Osteoblast (primary cell): ENCODE data around the gene CD274. TPM values are rescaled to one million over a fixed set of nuclear protein-coding genes. Genes with fewer than 3 reads are reported as not detected.

Experiments used
- DNase-seq: peaks from one replicate; pipeline ENCODE4 v3.0.0; 2011; ENCODE audit warnings: low spot score, mixed read lengths; ENCODE audit not compliant: insufficient read length; ENCODE audit errors: missing footprints
- H2AFZ ChIP-seq: 2 replicates; pipeline ENCODE4 v1.6.0; 2011; ENCODE audit warnings: mild to moderate bottlenecking, low read length
- H3K27ac ChIP-seq: 2 replicates; pipeline ENCODE4 v1.5.1; 2011; ENCODE audit warnings: mild to moderate bottlenecking, low read depth, low read length, moderate library complexity
- H3K27me3 ChIP-seq: 2 replicates; pipeline ENCODE4 v1.6.0; 2012; ENCODE audit warnings: mild to moderate bottlenecking, control low read depth, inconsistent platforms, low read length, moderate library complexity; ENCODE audit not compliant: insufficient read depth
- H3K36me3 ChIP-seq: 2 replicates; pipeline ENCODE4 v1.5.1; 2011; ENCODE audit warnings: mild to moderate bottlenecking, low read length, control low read depth, moderate library complexity; ENCODE audit not compliant: insufficient read depth
- H3K4me1 ChIP-seq: 2 replicates; pipeline ENCODE4 v1.5.1; 2011; ENCODE audit warnings: mild to moderate bottlenecking, low read length, control low read depth, moderate library complexity; ENCODE audit not compliant: insufficient read depth
- H3K4me2 ChIP-seq: 2 replicates; pipeline ENCODE4 v1.6.0; 2011; ENCODE audit warnings: mild to moderate bottlenecking, low read length; ENCODE audit not compliant: insufficient read depth
- H3K4me3 ChIP-seq: fragments of 200-600 bp; sonication (generic); 3 replicates; pipeline ENCODE4 v1.5.1; 2012; ENCODE audit warnings: mild to moderate bottlenecking, low read length, inconsistent platforms; ENCODE audit not compliant: insufficient read depth
- H3K79me2 ChIP-seq: 2 replicates; pipeline ENCODE4 v1.6.0; 2012; ENCODE audit warnings: mild to moderate bottlenecking, low read length, control low read depth, inconsistent platforms; ENCODE audit not compliant: insufficient read depth
- H3K9me3 ChIP-seq: 2 replicates; pipeline ENCODE4 v1.5.1; 2011; ENCODE audit warnings: low read depth, low read length, control low read depth
- H4K20me1 ChIP-seq: 2 replicates; pipeline ENCODE4 v1.6.0; 2012; ENCODE audit warnings: mild to moderate bottlenecking, low read length, control low read depth; ENCODE audit not compliant: insufficient read depth
- CTCF ChIP-seq: IDR thresholded peaks from 2 replicates; pipeline ENCODE4 v1.5.1; 2011; ENCODE audit warnings: mild to moderate bottlenecking, low read depth, low read length, moderate library complexity; ENCODE audit errors: extremely low read depth
- total RNA-seq: library from RNA; depleted of rRNA; stranded (reverse); fragments of >200 nt; gene quantifications from 2 replicates; pipeline ENCODE4 v1.2.3, GENCODE V29; 2012

CD274 gene
- total RNA-seq, 1 donor: 0.72 TPM

- H3K27me3 ChIP-seq: no peaks in the 10 kb centered on the region
- H3K4me2 ChIP-seq: no peak overlapping the region
- H3K27ac ChIP-seq: no peak overlapping the region
- H3K36me3 ChIP-seq: peaks cover 36% of the 10 kb centered on the region
- no peaks in the 10 kb centered on the region for H3K79me2 ChIP-seq
- DNase-seq: no peak
- no peaks in the 10 kb centered on the region for H3K4me1 ChIP-seq
- TF ChIP-seq CTCF: no peak
- H2AFZ ChIP-seq: no peak overlapping the region
- H4K20me1 ChIP-seq: no peaks in the 10 kb centered on the region
- H3K9me3 ChIP-seq: no peaks in the 10 kb centered on the region
- no peak overlapping the region for H3K4me3 ChIP-seq
Observed at GRCh38 chr9:5466005-5466404, 15.7 kb downstream of the CD274 start.

- Histone ChIP-seq H3K4me2 (no peak overlapping the region), H3K4me3 (no peak overlapping the region), H3K4me1 (no peaks in the 10 kb centered on the region), H3K27ac (no peak overlapping the region), H3K27me3 (no peaks in the 10 kb centered on the region), H4K20me1 (no peaks in the 10 kb centered on the region), H3K9me3 (no peaks in the 10 kb centered on the region), H3K79me2 (no peaks in the 10 kb centered on the region), H3K36me3 (peaks cover 36% of the 10 kb centered on the region), H2AFZ (no peak overlapping the region)
- TF ChIP-seq CTCF: no peak
- DNase-seq: no peak
Observed at GRCh38 chr9:5466766-5467165, 16.4 kb downstream of the CD274 start.

- Histone ChIP-seq H3K79me2 (no peaks in the 10 kb centered on the region), H2AFZ (no peak overlapping the region), H3K9me3 (no peaks in the 10 kb centered on the region), H3K27me3 (no peaks in the 10 kb centered on the region), H3K36me3 (peaks cover 25% of the 10 kb centered on the region), H4K20me1 (no peaks in the 10 kb centered on the region), H3K27ac (no peak overlapping the region), H3K4me2 (no peak overlapping the region), H3K4me3 (no peak overlapping the region), H3K4me1 (no peaks in the 10 kb centered on the region)
- DNase-seq: no peak
- no peak for TF ChIP-seq CTCF
Observed at GRCh38 chr9:5468850-5469249, 18.5 kb downstream of the CD274 start.

GRCh38 chr9:5470122-5470521 lies 19.8 kb downstream of the CD274 start:
- Histone ChIP-seq H3K79me2 (no peaks in the 10 kb centered on the region), H4K20me1 (no peaks in the 10 kb centered on the region), H3K4me2 (no peak overlapping the region), H2AFZ (no peak overlapping the region), H3K4me3 (no peak overlapping the region), H3K9me3 (no peaks in the 10 kb centered on the region), H3K27me3 (no peaks in the 10 kb centered on the region), H3K36me3 (peaks cover 17% of the 10 kb centered on the region), H3K27ac (no peak overlapping the region), H3K4me1 (no peaks in the 10 kb centered on the region)
- DNase-seq: no peak
- no peak for TF ChIP-seq CTCF
